GM23338 (cell line): ENCODE results near the gene LRP1B. TPM values are rescaled to one million over a fixed set of nuclear protein-coding genes. Genes with fewer than 3 reads are reported as not detected.

Experiments used
- ATAC-seq: fragments of 200-7000 bp; cut with Tn5 transposase; 3 replicates; pipeline ENCODE4 v1.9.1; 2020
- DNase-seq: peaks from one replicate; pipeline ENCODE4 v3.0.0-alpha.2; 2015; ENCODE audit warnings: low spot score
- H2AFZ ChIP-seq: fragments of 200-600 bp; sonication (generic); 2 replicates; pipeline ENCODE4 v1.8.0; 2016; ENCODE audit warnings: antibody characterized with exemption, mild to moderate bottlenecking, moderate library complexity
- H3F3A ChIP-seq: fragments of 200-600 bp; sonication (generic); replicated peaks from 2 replicates; pipeline ENCODE4 v1.8.0; 2017; ENCODE audit warnings: antibody characterized with exemption, mixed run types, low read depth
- H3K27ac ChIP-seq: fragments of 200-600 bp; sonication (generic); 2 replicates; pipeline ENCODE4 v1.6.1; 2016; ENCODE audit warnings: low read depth
- H3K27me3 ChIP-seq: fragments of 200-600 bp; sonication (generic); 2 replicates; pipeline ENCODE4 v1.8.0; 2016; ENCODE audit warnings: mild to moderate bottlenecking, mixed run types, moderate library complexity; ENCODE audit not compliant: insufficient read depth
- H3K36me3 ChIP-seq: fragments of 200-600 bp; sonication (generic); 2 replicates; pipeline ENCODE4 v1.8.0; 2016; ENCODE audit warnings: mild to moderate bottlenecking; ENCODE audit not compliant: insufficient read depth
- H3K4me1 ChIP-seq: fragments of 200-600 bp; sonication (generic); 2 replicates; pipeline ENCODE4 v1.8.0; 2016; ENCODE audit warnings: mild to moderate bottlenecking, moderate library complexity; ENCODE audit not compliant: insufficient read depth
- H3K4me2 ChIP-seq: fragments of 200-600 bp; sonication (generic); 2 replicates; pipeline ENCODE4 v1.7.1; 2017; ENCODE audit warnings: mixed run types
- H3K4me3 ChIP-seq: fragments of 200-600 bp; sonication (generic); 2 replicates; pipeline ENCODE4 v1.6.1; 2016; ENCODE audit warnings: mixed run types
- H3K79me2 ChIP-seq: fragments of 200-600 bp; sonication (generic); replicated peaks from 2 replicates; pipeline ENCODE4 v1.8.0; 2017; ENCODE audit warnings: mild to moderate bottlenecking; ENCODE audit not compliant: insufficient read depth
- H3K9me2 ChIP-seq: fragments of 200-600 bp; sonication (generic); 2 replicates; pipeline ENCODE4 v1.8.0; 2017; ENCODE audit not compliant: insufficient read depth
- H4K20me1 ChIP-seq: fragments of 200-600 bp; sonication (generic); replicated peaks from 2 replicates; pipeline ENCODE4 v1.8.0; 2017; ENCODE audit warnings: mild to moderate bottlenecking; ENCODE audit not compliant: insufficient read depth
- H3K27ac Mint-ChIP-seq: 2 replicates; pipeline ENCODE4 v1.8.0; 2020; ENCODE audit warnings: inconsistent platforms, mild to moderate bottlenecking, moderate library complexity, mixed read lengths
- H3K27me3 Mint-ChIP-seq: 3 replicates; pipeline ENCODE4 v1.8.0; 2022; ENCODE audit warnings: low read depth, mild to moderate bottlenecking, moderate library complexity, mixed read lengths, inconsistent platforms; ENCODE audit not compliant: insufficient read depth, poor library complexity
- H3K36me3 Mint-ChIP-seq: 3 replicates; pipeline ENCODE4 v1.8.0; 2021; ENCODE audit warnings: low read depth, mild to moderate bottlenecking, inconsistent platforms, moderate library complexity, mixed read lengths
- H3K4me1 Mint-ChIP-seq: 3 replicates; pipeline ENCODE4 v1.8.0; 2020; ENCODE audit warnings: mild to moderate bottlenecking, inconsistent platforms, mixed read lengths
- H3K4me3 Mint-ChIP-seq: 3 replicates; pipeline ENCODE4 v1.8.0; 2021; ENCODE audit warnings: moderate library complexity, mild to moderate bottlenecking, inconsistent platforms, mixed read lengths
- H3K9me3 Mint-ChIP-seq: 3 replicates; pipeline ENCODE4 v1.8.0; 2020; ENCODE audit warnings: moderate library complexity, mild to moderate bottlenecking, inconsistent platforms, mixed read lengths
- CREB1 ChIP-seq: fragments of 250-450 bp; sonication (Bioruptor Pico); IDR thresholded peaks from 2 replicates; pipeline ENCODE4 v1.5.0; 2020; ENCODE audit warnings: low read depth, mild to moderate bottlenecking, moderate library complexity
- CTCF ChIP-seq, 2 experiments: fragments of 200-600 bp in 1 of 2; sonication (generic) in 1 of 2; conservative IDR thresholded peaks; 2 replicates each; pipeline versions ENCODE4 v1.5.1 to v1.6.1; 2016 to 2017; ENCODE audit warnings: antibody characterized with exemption in 2 of 2, low read depth in 2 of 2, mild to moderate bottlenecking in 2 of 2, moderate library complexity in 1 of 2
- EZH2 ChIP-seq: fragments of 200-600 bp; sonication (generic); IDR thresholded peaks from one replicate; pipeline ENCODE4 v1.8.0; 2017; ENCODE audit warnings: antibody characterized with exemption, mild to moderate bottlenecking, low read depth; ENCODE audit not compliant: unreplicated experiment
- EZH2phosphoT487 ChIP-seq: fragments of 200-600 bp; sonication (generic); IDR thresholded peaks from one replicate; pipeline ENCODE4 v1.8.1; 2018; ENCODE audit warnings: antibody characterized with exemption; ENCODE audit not compliant: unreplicated experiment
- JUNB ChIP-seq: IDR thresholded peaks from one replicate; pipeline ENCODE4 v1.6.1; 2016; ENCODE audit warnings: antibody characterized with exemption; ENCODE audit not compliant: unreplicated experiment
- NANOG ChIP-seq: IDR thresholded peaks from 2 replicates; pipeline ENCODE4 v1.6.1; 2016; ENCODE audit warnings: antibody characterized with exemption, borderline replicate concordance
- POLR2AphosphoS5 ChIP-seq: IDR thresholded peaks from 2 replicates; pipeline ENCODE4 v1.6.1; 2016; ENCODE audit warnings: antibody characterized with exemption, low read depth
- STAT1 ChIP-seq: IDR thresholded peaks from one replicate; pipeline ENCODE4 v1.6.1; 2016; ENCODE audit warnings: antibody characterized with exemption; ENCODE audit not compliant: unreplicated experiment
- ZNF114 ChIP-seq: fragments of 250-450 bp; sonication (Bioruptor Pico); IDR thresholded peaks from 2 replicates; pipeline ENCODE4 v1.5.0; 2020; ENCODE audit warnings: mild to moderate bottlenecking, moderate library complexity
- ZNF331 ChIP-seq: fragments of 250-450 bp; sonication (Bioruptor Pico); IDR thresholded peaks from 2 replicates; pipeline ENCODE4 v1.5.0; 2020; ENCODE audit warnings: low read depth, mild to moderate bottlenecking, moderate library complexity
- ZNF462 ChIP-seq: fragments of 250-450 bp; sonication (Bioruptor Pico); IDR thresholded peaks from 2 replicates; pipeline ENCODE4 v1.5.0; 2020; ENCODE audit warnings: mild to moderate bottlenecking, moderate library complexity
- polyA plus RNA-seq: library from polyadenylated mRNA; unstranded; fragments of >200 nt; fragmentation: Nextera tagmentation; extraction: Ambion mirVana; gene quantifications from 2 replicates; pipeline ENCODE4 v1.2.1, GENCODE V29; 2016
- total RNA-seq: library from RNA; depleted of rRNA; stranded (reverse); fragments of >200 nt; shearing (Covaris generic); gene quantifications from 2 replicates; pipeline ENCODE4 v1.2.3, GENCODE V29; 2014
- TF ChIP-seq, protein P1 (sequence below): IDR thresholded peaks from one replicate; pipeline ENCODE4 v1.6.1; 2018; ENCODE audit warnings: antibody characterized with exemption; ENCODE audit not compliant: unreplicated experiment
- TF ChIP-seq, protein P2 (sequence below): IDR thresholded peaks from 2 replicates; pipeline ENCODE4 v1.6.1; 2016; ENCODE audit warnings: antibody characterized with exemption

Gene LRP1B
- total and polyA plus RNA-seq, 2 experiments from 2014 or later: 0.15 to 0.97 TPM

- H3K27me3 ChIP-seq: no peaks in the 10 kb centered on the region
- no peaks in the 10 kb centered on the region for H3K36me3 ChIP-seq
- H3K4me3 ChIP-seq: no peak overlapping the region
- H3K4me1 ChIP-seq: no peaks in the 10 kb centered on the region
- no peaks in the 10 kb centered on the region for H3K27me3 Mint-ChIP-seq
- H3K9me2 ChIP-seq: peaks cover 6% of the 10 kb centered on the region
- H3F3A ChIP-seq: no peaks in the 10 kb centered on the region
- H3K4me1 Mint-ChIP-seq: no peaks in the 10 kb centered on the region
- H3K36me3 Mint-ChIP-seq: no peaks in the 10 kb centered on the region
- no peak overlapping the region for H2AFZ ChIP-seq
- H3K4me2 ChIP-seq: no peak overlapping the region
- no peak overlapping the region for H3K4me3 Mint-ChIP-seq
- DNase-seq (no peak), ATAC-seq (no peak)
- no peaks in the 10 kb centered on the region for H4K20me1 ChIP-seq
- H3K27ac Mint-ChIP-seq: no peak overlapping the region
- no peaks in the 10 kb centered on the region for H3K9me3 Mint-ChIP-seq
- no peak overlapping the region for H3K27ac ChIP-seq
- TF ChIP-seq, protein P1, sequence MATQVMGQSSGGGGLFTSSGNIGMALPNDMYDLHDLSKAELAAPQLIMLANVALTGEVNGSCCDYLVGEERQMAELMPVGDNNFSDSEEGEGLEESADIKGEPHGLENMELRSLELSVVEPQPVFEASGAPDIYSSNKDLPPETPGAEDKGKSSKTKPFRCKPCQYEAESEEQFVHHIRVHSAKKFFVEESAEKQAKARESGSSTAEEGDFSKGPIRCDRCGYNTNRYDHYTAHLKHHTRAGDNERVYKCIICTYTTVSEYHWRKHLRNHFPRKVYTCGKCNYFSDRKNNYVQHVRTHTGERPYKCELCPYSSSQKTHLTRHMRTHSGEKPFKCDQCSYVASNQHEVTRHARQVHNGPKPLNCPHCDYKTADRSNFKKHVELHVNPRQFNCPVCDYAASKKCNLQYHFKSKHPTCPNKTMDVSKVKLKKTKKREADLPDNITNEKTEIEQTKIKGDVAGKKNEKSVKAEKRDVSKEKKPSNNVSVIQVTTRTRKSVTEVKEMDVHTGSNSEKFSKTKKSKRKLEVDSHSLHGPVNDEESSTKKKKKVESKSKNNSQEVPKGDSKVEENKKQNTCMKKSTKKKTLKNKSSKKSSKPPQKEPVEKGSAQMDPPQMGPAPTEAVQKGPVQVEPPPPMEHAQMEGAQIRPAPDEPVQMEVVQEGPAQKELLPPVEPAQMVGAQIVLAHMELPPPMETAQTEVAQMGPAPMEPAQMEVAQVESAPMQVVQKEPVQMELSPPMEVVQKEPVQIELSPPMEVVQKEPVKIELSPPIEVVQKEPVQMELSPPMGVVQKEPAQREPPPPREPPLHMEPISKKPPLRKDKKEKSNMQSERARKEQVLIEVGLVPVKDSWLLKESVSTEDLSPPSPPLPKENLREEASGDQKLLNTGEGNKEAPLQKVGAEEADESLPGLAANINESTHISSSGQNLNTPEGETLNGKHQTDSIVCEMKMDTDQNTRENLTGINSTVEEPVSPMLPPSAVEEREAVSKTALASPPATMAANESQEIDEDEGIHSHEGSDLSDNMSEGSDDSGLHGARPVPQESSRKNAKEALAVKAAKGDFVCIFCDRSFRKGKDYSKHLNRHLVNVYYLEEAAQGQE: no peak
- TF ChIP-seq CREB1: no peak
- TF ChIP-seq, protein P2, sequence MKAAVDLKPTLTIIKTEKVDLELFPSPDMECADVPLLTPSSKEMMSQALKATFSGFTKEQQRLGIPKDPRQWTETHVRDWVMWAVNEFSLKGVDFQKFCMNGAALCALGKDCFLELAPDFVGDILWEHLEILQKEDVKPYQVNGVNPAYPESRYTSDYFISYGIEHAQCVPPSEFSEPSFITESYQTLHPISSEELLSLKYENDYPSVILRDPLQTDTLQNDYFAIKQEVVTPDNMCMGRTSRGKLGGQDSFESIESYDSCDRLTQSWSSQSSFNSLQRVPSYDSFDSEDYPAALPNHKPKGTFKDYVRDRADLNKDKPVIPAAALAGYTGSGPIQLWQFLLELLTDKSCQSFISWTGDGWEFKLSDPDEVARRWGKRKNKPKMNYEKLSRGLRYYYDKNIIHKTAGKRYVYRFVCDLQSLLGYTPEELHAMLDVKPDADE: no peak
- TF ChIP-seq POLR2AphosphoS5: no peak
- no peak for TF ChIP-seq STAT1
- TF ChIP-seq ZNF462 (CRISPR knock-in tag): no peak
- TF ChIP-seq CTCF (conservative IDR thresholded peaks at IDR 0.05; ENCODE audit: low read depth in 2 of 2): no peak
- no peak for TF ChIP-seq JUNB
- no peak for TF ChIP-seq EZH2phosphoT487
- no peak for TF ChIP-seq EZH2
- TF ChIP-seq ZNF114: no peak
- no peak for TF ChIP-seq ZNF331 (CRISPR knock-in tag)
- TF ChIP-seq NANOG: no peak
- no peaks in the 10 kb centered on the region for H3K79me2 ChIP-seq
Observed at GRCh38 chr2:141341444-141341843, 789.4 kb downstream of the LRP1B start.
